Limb (tissue), 2 donors: ENCODE measurements around the gene MT1H.
A peak's percentile ranks its signal among the peaks of the same experiment; 100 is the strongest.

ENCODE experiments used
- DNase-seq, 2 donors: peaks; one replicate each; pipeline ENCODE4 v3.0.0-alpha.2; 2016; ENCODE audit errors: extremely low spot score in 2 of 2

The MT1H gene

GRCh38 chr16:56684256-56684925 lies 14.8 kb downstream of the MT1H start:
- DNase-seq = no peak

GRCh38 chr16:56684926-56685590 lies 15.4 kb downstream of the MT1H start:
- DNase-seq = no peak

GRCh38 chr16:56686758-56687157 lies 17.1 kb downstream of the MT1H start:
- DNase-seq = no peak

- no peak for DNase-seq
These were observed 19.1 kb downstream of the MT1H start for GRCh38 chr16:56688762-56689161.

GRCh38 chr16:56689171-56689570 lies 19.6 kb downstream of the MT1H start:
- no peak for DNase-seq

GRCh38 chr16:56690420-56691122 lies 21.0 kb downstream of the MT1H start:
- no peak for DNase-seq

GRCh38 chr16:56691885-56692284 lies 22.3 kb downstream of the MT1H start:
- DNase-seq = no peak

- DNase-seq = no peak
These were observed 25.6 kb downstream of the MT1H start for GRCh38 chr16:56695246-56695645.

GRCh38 chr16:56697456-56698155 lies 28.0 kb downstream of the MT1H start:
- no peak for DNase-seq

- DNase-seq = no peak
These were observed 30.6 kb downstream of the MT1H start for GRCh38 chr16:56700195-56700594.

- DNase-seq = no peak
These were observed 31.0 kb downstream of the MT1H start for GRCh38 chr16:56700631-56701030.

GRCh38 chr16:56701534-56701933 lies 31.9 kb downstream of the MT1H start:
- DNase-seq = no peak

- DNase-seq = no peak
These were observed 33.2 kb downstream of the MT1H start for GRCh38 chr16:56702836-56703235.

GRCh38 chr16:56708525-56709442 lies 39.2 kb downstream of the MT1H start:
- DNase-seq = no peak

- DNase-seq = no peak
These were observed 39.9 kb downstream of the MT1H start for GRCh38 chr16:56709443-56710040.

GRCh38 chr16:56710181-56710737 lies 40.6 kb downstream of the MT1H start:
- DNase-seq = no peak

- no peak for DNase-seq
These were observed 42.2 kb downstream of the MT1H start for GRCh38 chr16:56711862-56712261.

GRCh38 chr16:56713794-56714193 lies 44.2 kb downstream of the MT1H start:
- DNase-seq = no peak

GRCh38 chr16:56715126-56715525 lies 45.5 kb downstream of the MT1H start:
- no peak for DNase-seq

- DNase-seq = peak in 1 of 2 donors; percentile 32
These were observed 47.1 kb downstream of the MT1H start for GRCh38 chr16:56716761-56717160.
